ENCODE measurements around the gene TBC1D32. TPM values are rescaled to one million over a fixed set of nuclear protein-coding genes. Genes with fewer than 3 reads are reported as not detected.

TBC1D32 gene
- polyA plus RNA-seq, 1 of the 3 experiments (the other 2 are of a cell fraction): 2.3 TPM

GRCh38 chr6:121124600-121124999 lies 209.7 kb downstream of the TBC1D32 start:
- H3K9me2 ChIP-seq: no peaks in the 10 kb centered on the region
- H3K36me3 ChIP-seq (replicated peaks in 1 of 2; ENCODE audit: control insufficient read depth in 1 of 2, insufficient read depth in 2 of 2, low read length in 1 of 2): peaks cover 18 to 24% of the 10 kb centered on the region in 2 experiments
- no peak for DNase-seq
- no peaks in the 10 kb centered on the region for H3K4me1 ChIP-seq (ENCODE audit: control insufficient read depth in 1 of 2, insufficient read depth in 2 of 2, low read depth in 1 of 2, low read length in 1 of 2)
- CTCF ChIA-PET: interaction anchor here (0.7 kb wide), 1 partner anchor 32 kb away, joined by 3 read pairs; no protein-coding TSS in a partner anchor
- H3K79me2 ChIP-seq (ENCODE audit: insufficient read depth): no peaks in the 10 kb centered on the region
- peaks cover 11% of the 10 kb centered on the region for H3K9me3 ChIP-seq
- POLR2A ChIA-PET: no interaction called here
- TF ChIP-seq FOSL2 (IDR thresholded peaks at IDR 0.05; ENCODE audit: borderline replicate concordance, low read depth) (no peak), EZH2phosphoT487 (IDR thresholded peaks at IDR 0.05; ENCODE audit: borderline replicate concordance, low read depth) (no peak), RAD21 (IDR thresholded peaks at IDR 0.05; ENCODE audit: low read length) (no peak), CTCF (IDR thresholded peaks at IDR 0.05) (no peak), GABPA (IDR thresholded peaks at IDR 0.05; ENCODE audit: low read depth) (no peak), RCOR1 (IDR thresholded peaks at IDR 0.05; ENCODE audit: low read length) (no peak), TAF1 (IDR thresholded peaks at IDR 0.05; ENCODE audit: borderline replicate concordance, low read depth, low read length) (no peak), SIN3A (IDR thresholded peaks at IDR 0.05; ENCODE audit: borderline replicate concordance, low read depth, low read length) (no peak), ELF1 (IDR thresholded peaks at IDR 0.05) (no peak), FOXM1 (IDR thresholded peaks at IDR 0.05; ENCODE audit: low read depth) (no peak)
- TF ChIP-seq, protein P1, sequence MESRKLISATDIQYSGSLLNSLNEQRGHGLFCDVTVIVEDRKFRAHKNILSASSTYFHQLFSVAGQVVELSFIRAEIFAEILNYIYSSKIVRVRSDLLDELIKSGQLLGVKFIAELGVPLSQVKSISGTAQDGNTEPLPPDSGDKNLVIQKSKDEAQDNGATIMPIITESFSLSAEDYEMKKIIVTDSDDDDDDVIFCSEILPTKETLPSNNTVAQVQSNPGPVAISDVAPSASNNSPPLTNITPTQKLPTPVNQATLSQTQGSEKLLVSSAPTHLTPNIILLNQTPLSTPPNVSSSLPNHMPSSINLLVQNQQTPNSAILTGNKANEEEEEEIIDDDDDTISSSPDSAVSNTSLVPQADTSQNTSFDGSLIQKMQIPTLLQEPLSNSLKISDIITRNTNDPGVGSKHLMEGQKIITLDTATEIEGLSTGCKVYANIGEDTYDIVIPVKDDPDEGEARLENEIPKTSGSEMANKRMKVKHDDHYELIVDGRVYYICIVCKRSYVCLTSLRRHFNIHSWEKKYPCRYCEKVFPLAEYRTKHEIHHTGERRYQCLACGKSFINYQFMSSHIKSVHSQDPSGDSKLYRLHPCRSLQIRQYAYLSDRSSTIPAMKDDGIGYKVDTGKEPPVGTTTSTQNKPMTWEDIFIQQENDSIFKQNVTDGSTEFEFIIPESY (IDR thresholded peaks at IDR 0.05; ENCODE audit: borderline replicate concordance, low read depth): no peak
- TF ChIP-seq, protein P2, sequence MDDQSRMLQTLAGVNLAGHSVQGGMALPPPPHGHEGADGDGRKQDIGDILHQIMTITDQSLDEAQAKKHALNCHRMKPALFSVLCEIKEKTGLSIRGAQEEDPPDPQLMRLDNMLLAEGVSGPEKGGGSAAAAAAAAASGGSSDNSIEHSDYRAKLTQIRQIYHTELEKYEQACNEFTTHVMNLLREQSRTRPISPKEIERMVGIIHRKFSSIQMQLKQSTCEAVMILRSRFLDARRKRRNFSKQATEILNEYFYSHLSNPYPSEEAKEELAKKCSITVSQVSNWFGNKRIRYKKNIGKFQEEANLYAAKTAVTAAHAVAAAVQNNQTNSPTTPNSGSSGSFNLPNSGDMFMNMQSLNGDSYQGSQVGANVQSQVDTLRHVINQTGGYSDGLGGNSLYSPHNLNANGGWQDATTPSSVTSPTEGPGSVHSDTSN (IDR thresholded peaks at IDR 0.05): no peak
- no peak overlapping the region for H3K4me3 ChIP-seq (ENCODE audit: low read depth in 2 of 2, low read length in 1 of 2)
- H4K20me1 ChIP-seq (ENCODE audit: insufficient read depth): no peaks in the 10 kb centered on the region
- H3F3A ChIP-seq (replicated peaks; ENCODE audit: insufficient read depth): no peaks in the 10 kb centered on the region
- no peaks in the 10 kb centered on the region for H3K27me3 ChIP-seq (ENCODE audit: insufficient read depth)
- no peak overlapping the region for H3K27ac ChIP-seq (ENCODE audit: low read depth in 2 of 2, low read length in 1 of 2)
- no peak overlapping the region for H3K9ac ChIP-seq
- no peak overlapping the region for H2AFZ ChIP-seq (ENCODE audit: low read depth)
- no peak overlapping the region for H3K4me2 ChIP-seq

DNA sequence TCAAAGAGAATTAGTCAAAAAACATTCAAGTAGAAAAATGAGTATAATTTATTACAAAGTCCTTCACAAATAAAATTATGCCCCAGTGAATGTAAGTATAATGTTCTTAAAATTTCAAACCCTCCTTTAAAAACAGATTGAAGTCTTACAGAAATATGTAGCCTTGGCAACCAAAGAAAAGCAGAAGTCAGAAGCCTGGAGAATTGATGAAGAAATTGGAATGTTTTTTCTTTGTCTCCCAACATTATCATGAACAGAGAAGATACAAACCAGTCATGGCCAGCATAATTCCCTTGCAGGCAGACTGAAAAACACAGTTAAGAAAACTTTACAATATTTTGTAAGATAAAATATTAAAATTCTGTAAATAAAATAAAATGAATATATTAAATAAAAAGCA lies 221.9 kb downstream of the TBC1D32 start:
- DNase-seq: no peak
- Histone ChIP-seq H3K9me3 (no peaks in the 10 kb centered on the region), H3K27ac (ENCODE audit: low read depth in 2 of 2, low read length in 1 of 2) (no peak overlapping the region), H3K27me3 (ENCODE audit: insufficient read depth) (no peaks in the 10 kb centered on the region), H3K4me2 (no peak overlapping the region), H4K20me1 (ENCODE audit: insufficient read depth) (no peaks in the 10 kb centered on the region), H3F3A (replicated peaks; ENCODE audit: insufficient read depth) (no peaks in the 10 kb centered on the region), H3K9ac (no peak overlapping the region), H2AFZ (ENCODE audit: low read depth) (no peak overlapping the region), H3K4me1 (ENCODE audit: control insufficient read depth in 1 of 2, insufficient read depth in 2 of 2, low read depth in 1 of 2, low read length in 1 of 2) (no peaks in the 10 kb centered on the region), H3K36me3 (replicated peaks in 1 of 2; ENCODE audit: control insufficient read depth in 1 of 2, insufficient read depth in 2 of 2, low read length in 1 of 2) (no peaks in the 10 kb centered on the region), H3K9me2 (no peaks in the 10 kb centered on the region), H3K79me2 (ENCODE audit: insufficient read depth) (no peaks in the 10 kb centered on the region; the same call in 1 of the 2 replicates), H3K4me3 (ENCODE audit: low read depth in 2 of 2, low read length in 1 of 2) (no peak overlapping the region)
- TF ChIP-seq EZH2phosphoT487 (IDR thresholded peaks at IDR 0.05; ENCODE audit: borderline replicate concordance, low read depth): no peak
- TF ChIP-seq, protein P3, sequence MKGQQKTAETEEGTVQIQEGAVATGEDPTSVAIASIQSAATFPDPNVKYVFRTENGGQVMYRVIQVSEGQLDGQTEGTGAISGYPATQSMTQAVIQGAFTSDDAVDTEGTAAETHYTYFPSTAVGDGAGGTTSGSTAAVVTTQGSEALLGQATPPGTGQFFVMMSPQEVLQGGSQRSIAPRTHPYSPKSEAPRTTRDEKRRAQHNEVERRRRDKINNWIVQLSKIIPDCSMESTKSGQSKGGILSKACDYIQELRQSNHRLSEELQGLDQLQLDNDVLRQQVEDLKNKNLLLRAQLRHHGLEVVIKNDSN (IDR thresholded peaks at IDR 0.05; ENCODE audit: borderline replicate concordance, low read depth): no peak
- TF ChIP-seq EP300 (IDR thresholded peaks at IDR 0.05; ENCODE audit: borderline replicate concordance in 1 of 2, low read depth in 1 of 2, low read length in 1 of 2): no peak
- no peak for TF ChIP-seq POLR2AphosphoS5 (IDR thresholded peaks at IDR 0.05; ENCODE audit: low read depth, low read length)
- no peak for TF ChIP-seq REST (IDR thresholded peaks at IDR 0.05; ENCODE audit: low read depth, low read length)
- TF ChIP-seq GATA2 (CRISPR knock-in tag; IDR thresholded peaks at IDR 0.05): no peak
- no peak for TF ChIP-seq NRF1 (IDR thresholded peaks at IDR 0.05; ENCODE audit: low read depth, low read length)
- CTCF ChIA-PET: no interaction called here
- POLR2A ChIA-PET: no interaction called here
